OCI-LY3 (cell line): ENCODE results near the gene FAM114A2.

Experiments used
- H2AFZ ChIP-seq: fragments of 200-600, 300-600 bp; shearing (Covaris generic); 2 replicates; pipeline ENCODE4 v1.6.0; 2014; ENCODE audit warnings: antibody characterized with exemption, low read depth, low read length
- H3K27ac ChIP-seq: fragments of 200-600, 300-600 bp; sonication (generic); 2 replicates; pipeline ENCODE4 v1.5.1; 2014; ENCODE audit warnings: mild to moderate bottlenecking, low read length, moderate library complexity, mixed read lengths
- H3K27me3 ChIP-seq: fragments of 200-600, 300-600 bp; sonication (generic); 2 replicates; pipeline ENCODE4 v1.6.1; 2014; ENCODE audit warnings: low read depth, low read length, mixed read lengths
- H3K36me3 ChIP-seq: fragments of 200-600, 300-600 bp; sonication (generic); replicated peaks from 2 replicates; pipeline ENCODE3; 2014; ENCODE audit warnings: low read depth, low read length, mixed read lengths
- H3K4me1 ChIP-seq: fragments of 300-600, 200-600 bp; sonication (generic); 2 replicates; pipeline ENCODE4 v1.6.1; 2014; ENCODE audit warnings: low read length, mixed read lengths
- H3K4me2 ChIP-seq: fragments of 200-600, 300-600 bp; sonication (generic); 2 replicates; pipeline ENCODE4 v1.6.1; 2014; ENCODE audit warnings: low read length, mixed read lengths
- H3K4me3 ChIP-seq: fragments of 300-600, 200-600 bp; sonication (generic); 2 replicates; pipeline ENCODE4 v1.5.1; 2014; ENCODE audit warnings: antibody characterized with exemption, mild to moderate bottlenecking, low read length, moderate library complexity
- H3K79me2 ChIP-seq: fragments of 300-600, 200-600 bp; shearing (Covaris generic); 2 replicates; pipeline ENCODE4 v1.6.1; 2014; ENCODE audit warnings: mild to moderate bottlenecking, low read length, mixed read lengths
- H3K9ac ChIP-seq: fragments of 300-600, 200-600 bp; shearing (Covaris generic); 2 replicates; pipeline ENCODE4 v1.6.0; 2014; ENCODE audit warnings: mild to moderate bottlenecking, low read length, moderate library complexity
- H3K9me3 ChIP-seq: fragments of 200-600, 300-600 bp; shearing (Covaris generic); 2 replicates; pipeline ENCODE4 v1.6.1; 2014; ENCODE audit warnings: low read length, mixed read lengths; ENCODE audit not compliant: insufficient read depth
- H4K20me1 ChIP-seq: fragments of 200-600, 300-600 bp; sonication (generic); 2 replicates; pipeline ENCODE4 v1.6.1; 2016; ENCODE audit warnings: low read length, mixed read lengths; ENCODE audit not compliant: insufficient read depth
- CTCF ChIP-seq: fragments of 200-600, 300-600 bp; sonication (generic); IDR thresholded peaks from 2 replicates; pipeline ENCODE4 v1.5.1; 2014; ENCODE audit warnings: antibody characterized with exemption, low read length, low read depth
- EZH2phosphoT487 ChIP-seq: fragments of 200-600 bp; shearing (Covaris generic); IDR thresholded peaks from 2 replicates; pipeline ENCODE4 v1.6.1; 2018; ENCODE audit warnings: antibody characterized with exemption, mixed run types, low read depth

Gene FAM114A2

GRCh38 chr5:154049636-154050035, 10.9 kb upstream of the FAM114A2 start:
- Histone ChIP-seq H3K27me3 (no peaks in the 10 kb centered on the region), H3K9ac (no peak overlapping the region), H3K79me2 (no peaks in the 10 kb centered on the region), H3K4me2 (no peak overlapping the region), H3K4me1 (no peaks in the 10 kb centered on the region), H3K4me3 (no peak overlapping the region), H3K9me3 (no peaks in the 10 kb centered on the region), H3K27ac (no peak overlapping the region), H2AFZ (no peak overlapping the region), H3K36me3 (peaks cover 5% of the 10 kb centered on the region), H4K20me1 (no peaks in the 10 kb centered on the region; the same call in 1 of the 2 replicates)
- TF ChIP-seq CTCF (no peak), EZH2phosphoT487 (no peak)

- Histone ChIP-seq H3K9ac (no peak overlapping the region), H3K27me3 (no peaks in the 10 kb centered on the region), H3K4me1 (no peaks in the 10 kb centered on the region), H3K27ac (no peak overlapping the region), H3K9me3 (no peaks in the 10 kb centered on the region), H3K36me3 (peaks cover 5% of the 10 kb centered on the region), H2AFZ (no peak overlapping the region), H3K4me2 (no peak overlapping the region), H4K20me1 (no peaks in the 10 kb centered on the region; the same call in 1 of the 2 replicates), H3K79me2 (0 out of 2 replicates have a peak, but pooled peaks cover 3% of the 10 kb centered on the region), H3K4me3 (no peak overlapping the region)
- TF ChIP-seq EZH2phosphoT487 (no peak), CTCF (no peak)
These were observed 8.6 kb upstream of the FAM114A2 start for GRCh38 chr5:154047324-154047723.

- Histone ChIP-seq H3K4me2 (no peak overlapping the region), H3K27me3 (no peaks in the 10 kb centered on the region), H3K36me3 (peaks cover 2% of the 10 kb centered on the region), H2AFZ (no peak overlapping the region), H3K4me3 (no peak overlapping the region), H3K27ac (no peak overlapping the region), H4K20me1 (no peaks in the 10 kb centered on the region; the same call in 1 of the 2 replicates), H3K9ac (no peak overlapping the region), H3K79me2 (0 out of 2 replicates have a peak, but pooled peaks cover 3% of the 10 kb centered on the region), H3K4me1 (no peaks in the 10 kb centered on the region), H3K9me3 (no peaks in the 10 kb centered on the region)
- no peak for TF ChIP-seq EZH2phosphoT487
- no peak for TF ChIP-seq CTCF
These were observed 7.8 kb upstream of the FAM114A2 start for GRCh38 chr5:154046486-154046885.

GRCh38 chr5:154044581-154044980, 5.9 kb upstream of the FAM114A2 start:
- Histone ChIP-seq H3K4me2 (no peak overlapping the region), H2AFZ (no peak overlapping the region), H3K27me3 (no peaks in the 10 kb centered on the region), H3K27ac (no peak overlapping the region), H3K4me1 (peaks cover 3% of the 10 kb centered on the region), H3K36me3 (no peaks in the 10 kb centered on the region), H3K9me3 (no peaks in the 10 kb centered on the region), H3K9ac (no peak overlapping the region), H3K4me3 (no peak overlapping the region), H4K20me1 (no peaks in the 10 kb centered on the region; the same call in 1 of the 2 replicates), H3K79me2 (peaks cover 17% of the 10 kb centered on the region)
- TF ChIP-seq EZH2phosphoT487 (no peak), CTCF (no peak)
